ENCODE data around the gene BOLA3. TPM values are rescaled to one million over a fixed set of nuclear protein-coding genes. Genes with fewer than 3 reads are reported as not detected.

BOLA3 gene
- total and polyA plus RNA-seq, 10 of the 15 experiments (the other 5 are each of a cell fraction or from before 2014, with no cell fraction given) = 62.6 to 300 (median 134) TPM

GRCh38 chr2:74119912-74120825 lies 27.5 kb downstream of the BOLA3 start (continued):
- TF ChIP-seq CUX1 (IDR thresholded peaks at IDR 0.05; ENCODE audit: insufficient replicate concordance, low read depth, low read length) = no peak
- peak; percentile 97 for TF ChIP-seq LARP7 (IDR thresholded peaks at IDR 0.05)
- peak; percentile 93 for TF ChIP-seq GABPA (IDR thresholded peaks at IDR 0.05; ENCODE audit: low read depth)
- 0 out of 2 replicates have a peak, but pooled peaks have one; percentile 55 for TF ChIP-seq PML (IDR thresholded peaks at IDR 0.05; ENCODE audit: low read length)
- TF ChIP-seq FOXK2 (IDR thresholded peaks at IDR 0.05) = peak; percentile 22; the same call in 1 of the 2 replicates
- TF ChIP-seq HDAC2 (IDR thresholded peaks at IDR 0.05) = no peak
- TF ChIP-seq RELB (IDR thresholded peaks at IDR 0.05; ENCODE audit: low read depth) = peak; percentile 100
- TF ChIP-seq CTCF (IDR thresholded peaks at IDR 0.05 in 2 of 3, conservative IDR thresholded peaks at IDR 0.05 in 1 of 3; ENCODE audit: control insufficient read depth in 2 of 3, extremely low read depth in 1 of 3, insufficient read depth in 1 of 3, low read depth in 3 of 3, low read length in 3 of 3) = peak; percentile 55 to 78 (median 70)
- TF ChIP-seq HDAC6 (IDR thresholded peaks at IDR 0.05; ENCODE audit: unreplicated experiment) = peak; percentile 43
- TF ChIP-seq ETV6 (conservative IDR thresholded peaks at IDR 0.05 in 1 of 2, IDR thresholded peaks at IDR 0.05 in 1 of 2; ENCODE audit: borderline replicate concordance in 1 of 2, low read depth in 1 of 2) = peak in 1 of 2 experiments; percentile 50; a peak in 1 of 4 replicates
- TF ChIP-seq TARDBP (IDR thresholded peaks at IDR 0.05; ENCODE audit: borderline replicate concordance) = peak; percentile 20; the same call in 1 of the 2 replicates
- peak; percentile 84 for TF ChIP-seq MLLT1 (IDR thresholded peaks at IDR 0.05)
- TF ChIP-seq POLR2AphosphoS2 (IDR thresholded peaks at IDR 0.05; ENCODE audit: low read depth, low read length) = peak; percentile 46; the same call in 1 of the 2 replicates
- TF ChIP-seq CBX5 (IDR thresholded peaks at IDR 0.05; ENCODE audit: low read depth) = peak; percentile 91; the same call in 1 of the 2 replicates
- peak; percentile 96 for TF ChIP-seq YY1 (IDR thresholded peaks at IDR 0.05; ENCODE audit: low read depth, low read length)
- TF ChIP-seq CHD2 (IDR thresholded peaks at IDR 0.05; ENCODE audit: borderline replicate concordance, low read depth, low read length) = 0 out of 2 replicates have a peak, but pooled peaks have one; percentile 45
- TF ChIP-seq IKZF1 (conservative IDR thresholded peaks at IDR 0.05) = peak; percentile 94
- no peak for TF ChIP-seq SUPT20H (IDR thresholded peaks at IDR 0.05; ENCODE audit: borderline replicate concordance, control insufficient read depth, low read depth, low read length)
